HS-5 (cell line): ENCODE measurements around the gene PRRC1.
A peak's percentile ranks its signal among the peaks of the same experiment; 100 is the strongest.
"Not testable (repeated sequence)": the region's sequence is repeated elsewhere in the genome, so short reads cannot be mapped to it uniquely, and the experiment has no call there.

Experiments
- DNase-seq: peaks from one replicate; pipeline ENCODE4 v3.0.0-alpha.2; 2012; ENCODE audit warnings: low read depth

PRRC1 gene

GRCh38 chr5:127545249-127545648 lies 27.8 kb downstream of the PRRC1 start:
- not testable (repeated sequence) for DNase-seq

- no peak for DNase-seq
These were observed 32.1 kb downstream of the PRRC1 start for GRCh38 chr5:127549551-127549950.

DNA sequence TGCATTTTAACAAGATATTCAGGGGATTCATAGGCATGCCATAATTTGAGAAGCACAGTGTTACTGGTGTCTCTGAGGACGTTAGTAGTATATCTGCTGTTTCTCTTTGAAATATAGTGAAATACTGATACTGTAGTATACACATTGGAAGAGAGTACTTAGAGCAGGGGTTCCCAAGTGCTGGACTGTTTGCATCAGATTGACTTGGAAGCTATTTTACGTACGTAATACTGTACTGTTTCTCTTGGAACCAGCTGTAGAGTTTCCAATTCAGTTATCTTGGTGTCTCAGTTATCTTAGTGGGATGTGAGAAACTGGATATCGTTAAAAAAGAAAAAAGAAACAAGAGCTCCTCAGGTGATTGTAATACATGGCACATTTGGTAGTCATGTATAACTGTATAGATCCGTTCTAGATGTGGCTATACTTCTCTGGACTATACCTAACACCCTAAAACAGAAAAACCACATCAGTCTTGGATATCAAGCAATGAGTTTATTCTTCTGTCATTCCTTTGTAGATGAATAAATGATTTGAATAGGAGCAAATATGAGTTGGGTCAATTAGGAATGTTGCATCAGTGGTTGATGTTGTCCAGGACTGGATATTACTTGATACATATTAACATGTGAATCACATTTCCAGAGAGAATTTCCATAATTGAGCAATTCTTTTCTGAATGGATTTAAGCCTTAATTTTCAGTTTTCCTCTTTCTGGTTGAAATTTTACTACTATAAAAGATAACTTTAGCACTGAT lies 33.4 kb downstream of the PRRC1 start:
- DNase-seq: no peak

DNA sequence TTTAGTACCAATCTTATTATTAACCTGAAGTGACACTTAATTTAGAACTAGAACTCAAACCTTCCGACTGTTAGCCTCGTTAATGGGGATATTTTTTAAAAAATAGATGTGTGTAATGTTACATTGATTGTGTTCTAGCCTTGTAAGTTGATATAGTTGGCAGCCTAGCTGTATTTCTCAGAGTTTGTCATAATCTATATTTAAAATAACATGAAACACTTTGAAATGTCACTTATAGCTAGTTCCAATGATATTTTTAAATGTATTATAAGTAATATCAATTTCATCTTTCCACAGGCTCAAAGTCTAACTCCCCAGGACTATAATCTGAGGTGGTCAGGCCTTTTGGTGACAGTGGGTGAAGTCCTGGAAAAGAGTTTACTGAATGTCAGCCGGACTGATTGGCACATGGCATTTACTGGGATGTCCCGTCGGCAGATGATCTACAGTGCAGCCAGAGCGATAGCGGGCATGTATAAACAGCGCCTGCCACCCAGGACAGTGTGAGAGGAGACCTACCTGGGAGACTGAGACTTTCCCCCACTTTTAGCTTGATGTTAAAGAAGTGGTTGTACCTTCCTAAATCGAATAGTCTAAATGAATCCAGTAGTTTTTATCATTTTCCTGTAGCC lies 34.1 kb downstream of the PRRC1 start:
- no peak for DNase-seq

- no peak for DNase-seq
These were observed 38.4 kb downstream of the PRRC1 start for GRCh38 chr5:127555826-127556225.

DNA sequence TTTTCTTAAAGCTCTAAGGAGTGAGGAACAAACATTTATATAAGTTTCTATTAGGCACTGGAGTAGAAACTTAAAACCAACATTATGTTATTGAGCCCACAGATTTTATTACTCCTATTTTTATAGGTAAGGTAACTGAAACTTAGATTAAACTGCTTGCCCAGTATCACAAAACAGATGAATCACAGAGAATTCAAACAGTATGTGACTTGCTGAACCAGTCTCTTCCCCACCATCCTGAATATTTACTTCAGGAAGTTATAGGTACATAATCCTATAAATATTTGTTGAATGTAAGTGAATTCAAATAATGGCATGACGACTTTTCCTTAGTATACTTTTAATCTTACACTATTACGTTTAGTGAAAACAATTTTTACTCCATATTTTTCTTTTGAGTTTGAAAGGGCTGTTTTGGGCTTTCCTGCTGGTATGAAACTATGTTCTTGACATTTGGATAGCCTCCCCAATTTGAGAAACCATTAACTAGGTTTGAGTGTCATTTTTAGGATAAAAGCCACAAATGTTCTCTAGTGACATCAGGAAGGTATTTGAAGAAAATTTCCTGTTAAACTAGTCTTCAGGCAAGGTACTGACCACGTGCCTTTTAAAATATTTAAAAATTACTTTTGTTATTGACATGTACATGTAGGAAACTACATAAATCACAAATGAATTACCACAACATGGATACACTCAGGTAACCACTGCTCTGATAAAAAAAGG lies 39.3 kb downstream of the PRRC1 start:
- DNase-seq: no peak

- no peak for DNase-seq
These were observed 40.8 kb downstream of the PRRC1 start for GRCh38 chr5:127558273-127558672.

DNA sequence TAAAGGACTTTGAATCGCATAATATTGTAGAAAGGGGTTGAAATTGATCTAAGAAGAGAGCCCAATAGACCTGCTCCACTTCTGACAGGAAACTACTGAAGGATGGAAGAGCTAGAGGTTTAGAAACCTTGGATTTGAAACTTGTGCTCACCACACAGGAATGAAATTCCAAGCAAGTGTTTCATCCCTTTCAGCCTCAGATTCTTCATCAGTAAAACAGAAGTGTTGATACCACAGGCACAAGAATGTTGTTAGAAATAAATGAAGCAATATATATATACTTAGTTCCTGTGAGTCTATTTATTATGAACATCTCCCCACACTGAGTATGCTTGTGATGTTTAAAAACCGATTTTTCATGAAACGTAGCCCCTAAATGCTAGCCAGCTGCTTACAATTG lies 43.8 kb downstream of the PRRC1 start:
- DNase-seq: peak; percentile 62

- DNase-seq: no peak
These were observed 44.8 kb downstream of the PRRC1 start for GRCh38 chr5:127562252-127562651.

DNA sequence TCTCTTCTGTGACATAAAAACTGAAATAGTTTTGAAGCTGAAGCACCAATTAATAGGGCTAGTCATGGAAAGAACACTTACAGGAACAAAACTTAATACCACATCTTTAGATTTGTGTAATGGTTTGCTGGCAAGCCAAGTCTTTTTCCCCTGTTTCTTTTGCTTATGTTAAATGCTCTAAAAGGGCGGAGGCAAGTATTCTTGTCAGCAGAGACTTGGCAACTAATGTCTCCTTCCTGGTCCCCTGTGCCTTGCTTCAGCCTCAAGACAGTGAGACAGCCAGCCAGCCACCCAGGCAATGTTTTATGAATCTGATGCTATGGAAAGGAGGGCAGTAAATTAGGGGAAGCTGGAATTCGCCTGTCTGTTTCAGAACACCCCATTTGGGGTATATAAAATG lies 45.7 kb downstream of the PRRC1 start:
- DNase-seq: no peak

- peak; percentile 35 for DNase-seq
These were observed 46.7 kb downstream of the PRRC1 start for GRCh38 chr5:127564002-127564769.

GRCh38 chr5:127565586-127566270 lies 48.3 kb downstream of the PRRC1 start:
- DNase-seq: no peak

DNA sequence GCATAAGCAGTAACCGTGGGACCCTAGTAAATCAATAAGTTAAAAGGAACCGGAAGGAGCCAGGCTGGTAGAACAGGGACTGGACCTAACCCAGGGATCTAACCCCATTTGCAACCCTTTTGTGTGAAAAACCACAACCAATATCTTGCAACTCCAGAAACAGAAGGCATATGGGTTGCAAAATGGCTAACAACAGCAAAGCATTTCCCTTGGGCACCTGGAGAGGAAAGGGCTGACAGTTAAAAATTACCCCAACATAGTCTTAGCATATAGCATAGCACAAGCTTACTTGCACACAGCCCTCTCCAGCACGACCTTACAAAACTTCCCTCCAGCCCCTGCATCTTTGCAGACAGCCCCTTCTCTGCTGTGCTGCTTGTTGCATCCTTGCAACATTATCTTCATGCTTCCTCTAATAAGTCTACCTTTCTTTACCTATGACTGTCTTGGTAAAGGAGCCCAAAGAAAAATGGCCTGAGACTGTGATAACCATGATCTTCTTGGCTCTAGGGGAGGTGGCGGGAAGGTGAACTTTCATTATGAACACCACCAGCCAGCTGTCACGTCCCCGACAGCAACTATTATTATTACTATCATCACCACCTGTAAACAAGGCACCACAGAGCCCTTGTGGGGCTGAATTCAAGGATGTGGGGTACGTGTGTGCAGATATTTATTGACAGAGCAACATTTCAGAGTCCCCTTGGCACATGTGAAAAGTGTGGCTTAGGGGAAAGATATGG lies 49.8 kb downstream of the PRRC1 start:
- DNase-seq: no peak

DNA sequence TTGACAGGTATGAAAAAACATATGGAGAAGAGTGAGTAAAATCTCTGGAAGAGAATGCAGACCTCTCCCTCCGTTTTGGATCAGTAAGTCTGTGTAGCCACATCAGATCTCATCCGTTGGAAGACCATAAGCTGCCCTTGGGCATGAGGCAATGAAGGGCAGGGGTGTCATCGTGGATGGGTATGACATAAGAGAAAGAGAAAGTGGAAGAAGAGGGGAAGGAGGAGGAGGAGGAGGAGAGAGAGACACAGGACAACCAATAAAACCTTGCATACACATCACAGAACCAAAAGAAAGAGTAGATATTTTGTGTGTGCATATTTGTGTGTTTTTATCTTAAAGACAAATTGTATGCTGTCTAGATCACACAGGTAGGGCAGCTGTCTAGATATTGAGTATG lies 50.7 kb downstream of the PRRC1 start:
- DNase-seq: no peak

GRCh38 chr5:127569471-127569870 lies 52.0 kb downstream of the PRRC1 start:
- DNase-seq: not testable (repeated sequence)

DNA sequence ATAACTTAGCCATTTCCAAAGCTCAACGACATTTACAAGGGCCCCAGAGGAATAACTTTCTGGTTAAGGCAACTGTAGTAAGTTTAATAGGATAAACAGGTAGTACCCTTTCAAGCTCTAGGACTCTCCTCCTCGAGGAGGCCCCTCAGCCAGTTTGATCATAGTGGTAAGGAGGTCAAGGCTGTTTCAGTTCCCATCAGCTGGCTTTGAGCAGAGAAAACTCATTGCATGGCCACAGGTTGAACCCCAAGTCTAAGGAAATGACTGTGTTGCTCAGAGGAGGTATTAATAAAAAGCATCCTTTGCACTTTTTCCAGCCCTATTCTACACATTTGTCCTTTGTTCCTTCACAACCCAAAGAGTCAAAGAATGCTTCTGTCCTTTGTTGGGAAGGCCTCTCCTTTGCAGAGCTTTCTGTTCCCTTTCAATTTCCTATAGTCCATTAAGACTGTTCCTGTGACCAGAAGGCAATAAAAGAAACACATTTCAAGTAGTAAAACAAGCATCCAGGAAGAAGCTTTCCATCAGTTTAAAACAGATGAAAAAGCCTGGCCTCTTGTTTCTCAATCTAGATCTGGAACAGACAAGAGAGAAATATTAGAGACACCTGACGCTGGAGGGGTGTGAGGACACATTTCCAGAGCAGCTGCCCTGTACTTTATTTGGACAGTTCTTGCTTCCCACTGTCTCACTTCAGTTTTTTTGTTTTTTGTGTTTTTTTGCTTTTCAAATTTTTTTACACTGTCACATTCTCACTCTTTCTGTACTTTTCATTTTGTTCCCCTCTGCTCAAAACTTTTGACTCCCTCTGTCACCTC lies 54.1 kb downstream of the PRRC1 start:
- no peak for DNase-seq

DNA sequence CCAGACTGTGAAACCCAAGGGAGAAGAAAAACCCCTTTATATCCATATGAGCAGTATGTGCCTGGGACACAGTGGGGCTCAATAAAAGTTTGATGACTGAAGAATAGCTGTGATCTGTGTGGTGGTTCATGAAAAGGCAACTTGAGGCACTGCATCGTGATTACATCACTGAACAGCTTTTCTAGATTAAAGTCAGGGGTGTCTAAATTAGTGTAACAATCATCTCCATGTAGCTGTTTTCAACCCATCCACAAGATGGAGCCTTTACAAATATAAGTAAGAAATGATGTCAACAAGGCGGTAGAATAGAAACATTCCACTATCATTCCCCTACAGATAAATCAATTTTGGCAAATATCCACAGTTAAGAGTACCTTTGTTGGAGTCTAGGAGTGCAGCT lies 55.5 kb downstream of the PRRC1 start:
- no peak for DNase-seq

- no peak for DNase-seq
These were observed 57.6 kb downstream of the PRRC1 start for GRCh38 chr5:127574852-127575679.

DNA sequence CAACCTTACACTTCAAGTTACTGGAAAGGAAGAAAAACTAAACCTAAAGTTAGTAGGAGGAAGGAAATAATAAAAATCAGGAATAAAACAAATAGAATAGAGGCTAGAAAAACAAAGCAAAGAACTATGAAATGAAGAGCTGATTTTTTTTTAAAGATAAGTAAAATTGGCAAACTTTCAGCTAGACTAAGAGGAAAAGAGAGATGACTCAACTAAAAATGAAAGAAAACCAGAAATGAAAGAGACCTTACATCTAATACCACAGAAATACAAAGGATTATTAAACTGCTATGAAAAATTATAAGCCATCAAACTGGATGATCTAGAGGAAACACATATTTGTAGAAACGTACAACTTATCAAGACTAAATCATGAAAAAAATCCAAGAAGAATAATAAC lies 60.0 kb downstream of the PRRC1 start:
- no peak for DNase-seq
